ENCODE results near the gene ZNF800.

ZNF800 gene

DNA sequence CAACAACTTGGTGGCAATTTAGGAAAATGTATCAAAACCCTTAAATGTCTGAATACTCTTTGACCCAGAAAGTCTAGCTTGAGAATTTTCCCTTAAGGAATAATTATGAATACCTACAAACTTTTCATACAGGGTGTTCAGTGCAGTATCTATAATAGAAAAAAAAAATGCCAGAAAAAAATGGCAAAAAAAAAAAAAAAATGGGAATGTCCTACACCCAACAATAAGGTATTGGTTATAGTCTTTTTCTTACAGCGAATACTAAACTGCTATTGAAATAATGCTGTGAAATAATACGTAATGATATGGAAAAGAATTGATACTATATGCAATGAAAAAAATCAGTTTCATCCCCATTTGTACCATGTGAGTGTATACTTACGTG, 44.3 kb downstream of the ZNF800 start:
- Histone ChIP-seq H3K4me3 (peak overlapping the region; percentile 65), H3K27ac (no peak overlapping the region)
- DNase-seq (ENCODE audit: low spot score) = no peak
- TF ChIP-seq, protein P1, sequence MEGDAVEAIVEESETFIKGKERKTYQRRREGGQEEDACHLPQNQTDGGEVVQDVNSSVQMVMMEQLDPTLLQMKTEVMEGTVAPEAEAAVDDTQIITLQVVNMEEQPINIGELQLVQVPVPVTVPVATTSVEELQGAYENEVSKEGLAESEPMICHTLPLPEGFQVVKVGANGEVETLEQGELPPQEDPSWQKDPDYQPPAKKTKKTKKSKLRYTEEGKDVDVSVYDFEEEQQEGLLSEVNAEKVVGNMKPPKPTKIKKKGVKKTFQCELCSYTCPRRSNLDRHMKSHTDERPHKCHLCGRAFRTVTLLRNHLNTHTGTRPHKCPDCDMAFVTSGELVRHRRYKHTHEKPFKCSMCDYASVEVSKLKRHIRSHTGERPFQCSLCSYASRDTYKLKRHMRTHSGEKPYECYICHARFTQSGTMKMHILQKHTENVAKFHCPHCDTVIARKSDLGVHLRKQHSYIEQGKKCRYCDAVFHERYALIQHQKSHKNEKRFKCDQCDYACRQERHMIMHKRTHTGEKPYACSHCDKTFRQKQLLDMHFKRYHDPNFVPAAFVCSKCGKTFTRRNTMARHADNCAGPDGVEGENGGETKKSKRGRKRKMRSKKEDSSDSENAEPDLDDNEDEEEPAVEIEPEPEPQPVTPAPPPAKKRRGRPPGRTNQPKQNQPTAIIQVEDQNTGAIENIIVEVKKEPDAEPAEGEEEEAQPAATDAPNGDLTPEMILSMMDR (IDR thresholded peaks at IDR 0.05) = no peak

DNA sequence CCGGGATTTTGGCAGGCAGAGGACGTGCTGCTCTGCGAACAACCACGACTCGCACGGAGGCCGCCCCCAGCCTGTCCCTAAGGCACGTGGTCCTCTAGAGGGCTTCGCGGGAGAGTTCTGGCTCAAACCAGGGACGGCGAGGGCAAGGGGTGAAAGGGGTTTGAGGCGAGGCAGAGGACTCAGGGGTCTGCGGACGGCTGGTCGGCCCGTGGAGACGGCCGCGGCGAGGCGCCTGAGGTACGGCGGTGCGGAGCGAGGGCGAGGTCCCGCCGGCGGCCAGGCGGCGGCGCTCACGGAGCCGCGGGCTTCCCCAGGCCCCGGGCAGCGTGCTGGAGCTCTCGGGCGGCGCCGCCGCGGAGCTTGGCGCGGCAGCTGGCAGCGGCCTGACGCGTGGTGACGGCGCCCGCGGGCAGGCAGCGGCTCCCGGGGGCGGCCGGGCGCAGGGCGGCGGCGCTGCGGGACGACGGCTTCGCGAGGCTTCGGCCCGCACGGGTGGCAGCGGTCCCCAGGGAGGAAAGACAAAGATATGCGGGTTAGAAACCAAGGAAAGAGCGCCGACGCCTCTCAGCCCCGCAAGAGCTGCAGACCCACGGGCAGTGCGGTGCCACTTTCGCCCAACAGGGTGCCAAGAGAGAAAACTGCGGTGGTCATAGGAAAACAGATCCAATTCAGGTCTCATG, 44.8 kb downstream of the ZNF800 start:
- Histone ChIP-seq H3K4me3 (peak overlapping the region; percentile 65), H3K27ac (no peak overlapping the region)
- TF ChIP-seq, protein P1 (IDR thresholded peaks at IDR 0.05) = peak; percentile 17
- no peak for DNase-seq (ENCODE audit: low spot score)

DNA sequence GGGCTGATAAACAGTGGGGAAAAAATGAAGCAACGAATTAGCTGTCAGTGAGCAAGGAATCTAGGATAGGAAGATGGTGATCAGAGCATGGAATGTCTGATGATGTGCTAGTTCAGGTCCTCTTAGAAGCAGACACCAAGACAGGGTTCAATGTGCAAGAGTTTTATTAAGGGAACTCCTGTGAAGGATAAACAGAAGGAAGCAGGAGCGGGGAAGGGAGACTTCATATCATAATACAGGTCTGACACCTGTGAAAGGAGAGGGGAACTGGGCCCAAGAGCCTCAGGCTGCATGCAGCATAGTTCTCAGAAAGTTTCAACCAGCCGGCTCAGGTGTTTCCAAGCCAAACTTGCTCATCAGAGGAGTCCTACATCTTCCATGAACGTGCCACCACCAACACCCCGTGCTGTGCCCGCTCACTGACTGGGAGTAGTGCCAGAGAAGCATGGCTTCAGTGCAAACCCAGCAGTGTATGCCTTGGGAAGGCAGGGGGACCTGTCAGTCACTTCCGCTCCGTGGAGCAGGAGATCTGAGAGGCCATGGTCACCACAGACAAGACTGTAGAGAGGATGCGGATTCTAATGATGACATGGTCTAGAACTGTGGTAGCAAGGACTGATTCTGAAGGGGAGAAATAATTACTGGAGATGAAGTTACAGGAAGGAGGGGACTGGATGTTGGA, 45.8 kb downstream of the ZNF800 start:
- no peak overlapping the region for H3K27ac ChIP-seq
- no peak overlapping the region for H3K4me3 ChIP-seq
- no peak for DNase-seq (ENCODE audit: low spot score)
- TF ChIP-seq, protein P1 (IDR thresholded peaks at IDR 0.05) = no peak

DNA sequence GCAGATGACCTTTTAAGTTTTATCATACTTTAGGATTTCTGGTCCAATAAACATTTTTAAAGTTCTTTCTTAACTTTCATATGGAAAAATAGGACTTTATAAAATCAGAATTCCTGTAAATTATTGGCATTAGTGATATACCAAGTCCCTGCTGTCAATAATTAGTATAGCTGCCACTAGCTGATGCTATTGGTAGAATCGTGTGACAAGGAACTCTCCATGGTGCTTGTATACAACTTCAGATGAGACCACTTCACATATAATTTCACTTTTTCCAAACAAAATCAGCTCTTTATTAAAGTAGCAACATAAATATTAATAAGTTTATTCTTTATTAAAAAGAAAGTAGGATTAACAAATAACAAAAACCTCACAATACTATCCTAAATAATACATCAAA, 49.9 kb downstream of the ZNF800 start:
- TF ChIP-seq, protein P1 (IDR thresholded peaks at IDR 0.05) = no peak

DNA sequence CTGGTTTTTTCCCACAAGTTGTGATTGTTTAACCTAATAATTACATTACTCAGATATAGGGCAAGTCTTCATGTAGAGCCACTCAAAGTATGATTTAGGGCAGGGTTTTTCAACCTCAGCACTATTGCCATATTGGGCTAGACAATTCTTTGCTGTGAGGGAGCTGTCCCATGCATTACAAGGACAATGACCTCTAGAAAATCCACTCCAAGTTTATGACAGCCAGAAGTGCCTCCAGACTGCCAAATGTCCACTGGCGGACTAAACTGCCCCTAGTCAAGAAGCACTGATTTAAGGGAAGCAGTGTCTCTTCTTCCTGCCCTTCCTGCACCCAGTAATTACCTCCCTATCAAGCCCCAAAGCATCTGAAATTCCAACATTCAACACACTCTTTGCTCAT, 54.4 kb downstream of the ZNF800 start:
- Histone ChIP-seq H3K4me3 (no peak overlapping the region), H3K27ac (no peak overlapping the region)
- no peak for DNase-seq (ENCODE audit: low spot score)
- TF ChIP-seq, protein P1 (IDR thresholded peaks at IDR 0.05) = no peak

More for the DNA sequence above, 49.9 kb downstream of the ZNF800 start:
- Histone ChIP-seq H3K27ac (no peak overlapping the region), H3K4me3 (no peak overlapping the region)
- no peak for DNase-seq (ENCODE audit: low spot score)

DNA sequence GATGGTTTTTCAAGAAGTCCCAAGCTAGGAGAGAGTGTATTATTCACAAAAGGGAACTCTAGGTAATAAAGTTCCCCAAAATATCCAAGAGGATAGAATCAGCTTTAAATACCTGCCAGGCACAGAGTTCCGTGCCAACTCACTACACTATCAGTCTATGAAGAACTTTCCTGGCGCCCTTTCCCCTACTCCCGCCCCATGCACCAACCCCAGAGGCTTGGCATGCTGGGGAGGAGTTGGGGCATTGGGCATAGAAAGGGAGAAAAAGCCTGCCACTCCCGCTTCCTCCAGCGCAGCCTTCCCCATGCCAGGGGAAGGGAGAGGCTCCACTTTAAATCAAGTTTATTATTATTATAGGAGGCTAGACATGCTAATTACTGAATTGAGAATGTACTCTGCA, 54.9 kb downstream of the ZNF800 start:
- Histone ChIP-seq H3K4me3 (no peak overlapping the region), H3K27ac (no peak overlapping the region)
- no peak for DNase-seq (ENCODE audit: low spot score)
- TF ChIP-seq, protein P1 (IDR thresholded peaks at IDR 0.05) = no peak

DNA sequence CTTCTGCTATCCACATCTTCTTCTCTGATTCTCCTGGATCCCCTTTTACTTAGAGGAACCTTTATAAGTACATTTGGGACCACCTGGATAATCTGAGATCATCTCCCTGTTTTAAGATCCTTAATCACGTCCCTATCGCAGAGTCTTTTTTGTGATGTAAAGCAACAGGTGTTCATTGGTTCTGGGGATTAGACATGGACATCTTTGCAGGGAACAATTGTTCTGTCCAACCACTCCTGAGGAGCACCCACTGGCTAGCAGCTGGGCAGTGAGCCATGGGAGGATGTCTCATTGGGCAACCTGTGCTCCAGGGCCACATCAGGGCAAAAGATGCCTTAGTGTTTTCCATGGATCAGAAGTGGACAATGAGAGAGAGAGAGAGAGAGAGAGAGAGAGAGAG, 56.0 kb downstream of the ZNF800 start:
- TF ChIP-seq, protein P1 (IDR thresholded peaks at IDR 0.05) = no peak
- Histone ChIP-seq H3K27ac (no peak overlapping the region), H3K4me3 (no peak overlapping the region)
- DNase-seq (ENCODE audit: low spot score) = no peak

Data from coronary artery (tissue), 2 donors.